ENCODE data around the gene MED6.

GRCh38 chr14:70638416-70638815, 38.0 kb upstream of the MED6 start:
- TF ChIP-seq POLR2A (IDR thresholded peaks at IDR 0.05; ENCODE audit: low read depth, low read length) = no peak
- no peak for TF ChIP-seq POLR2AphosphoS5 (IDR thresholded peaks at IDR 0.05; ENCODE audit: low read depth, low read length)

Data from GM12892 (cell line).